HepG2 (cell line): ENCODE measurements around the gene TMEM223. TPM values are rescaled to one million over a fixed set of nuclear protein-coding genes. Genes with fewer than 3 reads are reported as not detected.

Source experiments
- CBX5 ChIP-seq: sonication (generic); formaldehyde crosslinking; IDR thresholded peaks from 2 replicates; pipeline ENCODE4 v1.4.0; 2020; ENCODE audit warnings: missing genetic modification reagents, borderline replicate concordance
- CENPBD1 ChIP-seq: sonication (generic); formaldehyde crosslinking; IDR thresholded peaks from 2 replicates; pipeline ENCODE4 v1.8.0; 2022; ENCODE audit warnings: missing genetic modification reagents, low read depth, mild to moderate bottlenecking, borderline replicate concordance
- DBP ChIP-seq: sonication (generic); formaldehyde crosslinking; IDR thresholded peaks from 2 replicates; pipeline ENCODE4 v1.4.0; 2020; ENCODE audit warnings: missing genetic modification reagents; ENCODE audit errors: not compliant biosample characterization
- FOXJ3 ChIP-seq: sonication (generic); formaldehyde crosslinking; IDR thresholded peaks from 2 replicates; pipeline ENCODE4 v1.4.0; 2020; ENCODE audit warnings: missing genetic modification reagents, mild to moderate bottlenecking, borderline replicate concordance
- FOXK2 ChIP-seq: fragments of 450-650 bp; IDR thresholded peaks from 2 replicates; pipeline ENCODE4 v1.6.1; 2016
- HDAC2 ChIP-seq: sonication (generic); formaldehyde crosslinking; IDR thresholded peaks from 2 replicates; pipeline ENCODE4 v1.4.0; 2020; ENCODE audit warnings: missing genetic modification reagents
- HOXA3 ChIP-seq: sonication (generic); formaldehyde crosslinking; IDR thresholded peaks from 2 replicates; pipeline ENCODE4 v1.5.0; 2020; ENCODE audit warnings: missing genetic modification reagents
- NFKBIZ ChIP-seq: IDR thresholded peaks from 2 replicates; pipeline ENCODE4 v1.6.1; 2018; ENCODE audit warnings: missing genetic modification reagents, missing compliant biosample characterization
- NR3C1 ChIP-seq: sonication (generic); formaldehyde crosslinking; IDR thresholded peaks from 2 replicates; pipeline ENCODE4 v1.4.0; 2020; ENCODE audit warnings: missing genetic modification reagents
- POLR2G ChIP-seq: fragments of 200-400 bp; formaldehyde crosslinking; IDR thresholded peaks from 2 replicates; pipeline ENCODE4 v1.6.1; 2018; ENCODE audit warnings: mild to moderate bottlenecking, low read depth, low read length, moderate library complexity
- PRDM4 ChIP-seq: sonication (generic); formaldehyde crosslinking; IDR thresholded peaks from 2 replicates; pipeline ENCODE4 v1.9.0; 2021; ENCODE audit warnings: missing genetic modification reagents, borderline replicate concordance
- SNAI1 ChIP-seq: sonication (generic); formaldehyde crosslinking; IDR thresholded peaks from 2 replicates; pipeline ENCODE4 v1.5.0; 2020; ENCODE audit warnings: mild to moderate bottlenecking, missing genetic modification reagents, borderline replicate concordance
- SOX6 ChIP-seq, 2 experiments: fragments of 450-650 bp in 1 of 2; sonication (generic) in 1 of 2; formaldehyde crosslinking in 1 of 2; IDR thresholded peaks; 2 replicates each; pipeline versions ENCODE4 v1.4.0 to v1.6.1; 2017 to 2020; ENCODE audit warnings: antibody characterized with exemption in 1 of 2, mild to moderate bottlenecking in 1 of 2, missing genetic modification reagents in 1 of 2
- SP2 ChIP-seq: sonication (generic); formaldehyde crosslinking; IDR thresholded peaks from 2 replicates; pipeline ENCODE4 v1.5.1; 2020; ENCODE audit warnings: mild to moderate bottlenecking, missing genetic modification reagents
- YY1 ChIP-seq: IDR thresholded peaks from 2 replicates; pipeline ENCODE4 v1.6.1; 2011; ENCODE audit warnings: low read length, low read depth, moderate library complexity, mild to moderate bottlenecking; ENCODE audit not compliant: insufficient read depth, insufficient replicate concordance
- ZBTB7A ChIP-seq: sonication (generic); formaldehyde crosslinking; IDR thresholded peaks from 2 replicates; pipeline ENCODE4 v1.8.0; 2022; ENCODE audit warnings: mild to moderate bottlenecking, missing genetic modification reagents
- ZFP1 ChIP-seq: IDR thresholded peaks from 2 replicates; pipeline ENCODE4 v1.6.1; 2016
- ZNF18 ChIP-seq: sonication (generic); formaldehyde crosslinking; IDR thresholded peaks from 2 replicates; pipeline ENCODE4 v1.8.0; 2022; ENCODE audit warnings: mild to moderate bottlenecking, missing genetic modification reagents; ENCODE audit not compliant: insufficient replicate concordance
- ZNF230 ChIP-seq: sonication (generic); formaldehyde crosslinking; IDR thresholded peaks from 2 replicates; pipeline ENCODE4 v1.4.0; 2020; ENCODE audit warnings: mild to moderate bottlenecking, missing genetic modification reagents
- ZNF337 ChIP-seq: sonication (generic); formaldehyde crosslinking; IDR thresholded peaks from 2 replicates; pipeline ENCODE4 v1.5.1; 2020; ENCODE audit warnings: missing genetic modification reagents, low read depth, mild to moderate bottlenecking, borderline replicate concordance
- ZNF580 ChIP-seq: IDR thresholded peaks from 2 replicates; pipeline ENCODE4 v1.6.1; 2016; ENCODE audit warnings: low read depth, borderline replicate concordance
- ZNF605 ChIP-seq: sonication (generic); formaldehyde crosslinking; IDR thresholded peaks from 2 replicates; pipeline ENCODE4 v1.8.0; 2022; ENCODE audit warnings: mild to moderate bottlenecking, missing genetic modification reagents
- ZNF720 ChIP-seq: sonication (generic); formaldehyde crosslinking; IDR thresholded peaks from 2 replicates; pipeline ENCODE4 v1.4.0; 2020; ENCODE audit warnings: missing genetic modification reagents
- ZNF788 ChIP-seq: sonication (generic); formaldehyde crosslinking; IDR thresholded peaks from 2 replicates; pipeline ENCODE4 v1.5.0; 2020; ENCODE audit warnings: mild to moderate bottlenecking, missing genetic modification reagents, borderline replicate concordance
- polyA plus RNA-seq, 8 experiments: library from polyadenylated mRNA; depleted of rRNA in 3 of 8; stranded (reverse) in 7 of 8; unstranded in 1 of 8; fragments of >200 nt; fragmentation: Illumina TruSeq in 4 of 8; extraction: Trizol in 4 of 8; gene quantifications; 2 replicates each; pipeline versions ENCODE4 v1.2.1 to v1.2.3, GENCODE V29; 2011 to 2016; ENCODE audit warnings: low read depth in 4 of 8, missing spikeins in 1 of 8, mixed read lengths in 1 of 8; ENCODE audit not compliant: insufficient read depth in 1 of 8
- total RNA-seq, 5 experiments: library from RNA; depleted of rRNA; stranded (reverse); fragments of >200 nt; fragmentation: Illumina TruSeq; extraction: Trizol; gene quantifications; 2 replicates each; pipeline ENCODE4 v1.2.3, GENCODE V29; 2016; ENCODE audit warnings: low read depth in 1 of 5

The TMEM223 gene
- total and polyA plus RNA-seq, 2 of the 13 experiments (the other 11 are each of a cell fraction or from before 2014, with no cell fraction given) = 19.5 to 24.9 TPM

GRCh38 chr11:62753736-62754603 is 37.8 kb downstream of the TMEM223 start, which contains the start of gene ZBTB3 (continued):
- no peak; the same call in 1 of the 2 replicates for TF ChIP-seq CBX5 (CRISPR knock-in tag)
- no peak for TF ChIP-seq ZNF18
- TF ChIP-seq SOX6 (IDR thresholded peaks at IDR 0.05) = no peak
- TF ChIP-seq SOX6 (CRISPR knock-in tag; IDR thresholded peaks at IDR 0.05) = peak; percentile 33
- TF ChIP-seq NR3C1 = no peak
- TF ChIP-seq ZNF337 = 0 out of 2 replicates have a peak, but pooled peaks have one; percentile 30
- TF ChIP-seq ZNF788 (CRISPR knock-in tag) = 0 out of 2 replicates have a peak, but pooled peaks have one; percentile 13
- no peak for TF ChIP-seq PRDM4 (CRISPR knock-in tag)
- no peak for TF ChIP-seq DBP (CRISPR knock-in tag)
- no peak for TF ChIP-seq CENPBD1
- TF ChIP-seq NFKBIZ = no peak
- peak; percentile 50; the same call in 1 of the 2 replicates for TF ChIP-seq ZNF580 (CRISPR knock-in tag)
- no peak for TF ChIP-seq ZNF720 (CRISPR knock-in tag)
- peak; percentile 92 for TF ChIP-seq POLR2G
- TF ChIP-seq ZNF605 (CRISPR knock-in tag) = 0 out of 2 replicates have a peak, but pooled peaks have one; percentile 41
- no peak for TF ChIP-seq FOXJ3
- TF ChIP-seq FOXK2 = no peak
- no peak for TF ChIP-seq ZBTB7A
- 0 out of 2 replicates have a peak, but pooled peaks have one; percentile 46 for TF ChIP-seq ZNF230 (CRISPR knock-in tag)
- TF ChIP-seq HDAC2 = no peak
- TF ChIP-seq SP2 (CRISPR knock-in tag) = peak; percentile 96
- no peak for TF ChIP-seq ZFP1
- TF ChIP-seq YY1 = peak; percentile 47
- TF ChIP-seq SNAI1 (CRISPR knock-in tag) = no peak
- peak; percentile 41; the same call in 1 of the 2 replicates for TF ChIP-seq HOXA3 (CRISPR knock-in tag)
